ENCODE results near the gene MUC6. TPM values are rescaled to one million over a fixed set of nuclear protein-coding genes. Genes with fewer than 3 reads are reported as not detected.

MUC6 gene
- total RNA-seq, 1 experiment from 2014 or later = not detected

GRCh38 chr11:1049431-1049891 is 12.9 kb upstream of the MUC6 start:
- no peak overlapping the region for H3K23ac ChIP-seq (ENCODE audit: insufficient read length, low read depth, low read length)
- Mint-ChIP-seq H3K9me3 (no peaks in the 10 kb centered on the region; a peak in 1 of 5 replicates), H3K36me3 (ENCODE audit: insufficient read depth in 1 of 3, low read depth in 3 of 3) (no peaks in the 10 kb centered on the region; a peak in 1 of 7 replicates), H3K4me3 (no peak overlapping the region), H3K4me1 (peaks cover 0 to 3% of the 10 kb centered on the region in 2 experiments; a peak in 2 of 4 replicates), H3K27ac (no peak overlapping the region), H3K27me3 (ENCODE audit: low read depth) (peaks cover 15% of the 10 kb centered on the region)
- no peaks in the 10 kb centered on the region for H3K23me2 ChIP-seq (ENCODE audit: insufficient read length, low read depth, low read length, poor library complexity, severe bottlenecking)
- H3T11ph ChIP-seq (ENCODE audit: low read length) = no peak overlapping the region
- no peak overlapping the region for H3K56ac ChIP-seq (ENCODE audit: insufficient read length, low read depth, low read length)
- no peak overlapping the region for H4K91ac ChIP-seq (ENCODE audit: insufficient read length, low read depth, low read length)
- H3K9ac ChIP-seq (ENCODE audit: extremely low read depth, insufficient read length, low read length) = no peak overlapping the region
- no peaks in the 10 kb centered on the region for H3K79me1 ChIP-seq (ENCODE audit: insufficient read depth, low read depth, low read length, poor library complexity, severe bottlenecking)
- no peak overlapping the region for H3K14ac ChIP-seq (ENCODE audit: insufficient read depth, low read length)
- no peak overlapping the region for H3K18ac ChIP-seq (ENCODE audit: insufficient read length, low read depth, low read length)
- H3K4me2 ChIP-seq (ENCODE audit: insufficient read depth, insufficient read length, low read length) = no peak overlapping the region
- H3K27me3 ChIP-seq (ENCODE audit: insufficient read depth, low read length) = no peaks in the 10 kb centered on the region
- DNase-seq = no peak
- no peak overlapping the region for H2AFZ ChIP-seq (ENCODE audit: low read length)
- no peak overlapping the region for H2BK20ac ChIP-seq (ENCODE audit: low read depth, low read length, poor library complexity, severe bottlenecking)
- no peak overlapping the region for H2BK15ac ChIP-seq (ENCODE audit: low read depth, low read length)
- H2BK120ac ChIP-seq (ENCODE audit: low read depth, low read length, poor library complexity, severe bottlenecking) = no peak overlapping the region
- no peak overlapping the region for H4K5ac ChIP-seq (ENCODE audit: insufficient read length, low read depth, low read length)
- H3K4ac ChIP-seq (ENCODE audit: low read depth, low read length) = no peak overlapping the region
- WGBS (ENCODE audit: extremely low coverage, insufficient read length, low lambda C conversion rate) = no CpG with 5 or more reads among the region's 13 CpGs
- H3K27ac ChIP-seq (ENCODE audit: insufficient read length, low read depth, low read length) = no peak overlapping the region
- H3K9me3 ChIP-seq (ENCODE audit: control insufficient read depth, low read depth, low read length) = no peaks in the 10 kb centered on the region
- no peak overlapping the region for H4K8ac ChIP-seq (replicated peaks; ENCODE audit: insufficient read length, low read depth, low read length)
- no peaks in the 10 kb centered on the region for H4K20me1 ChIP-seq (ENCODE audit: control insufficient read depth, insufficient read depth, insufficient read length)
- H3K4me1 ChIP-seq (ENCODE audit: insufficient read depth, low read length) = no peaks in the 10 kb centered on the region
- TF ChIP-seq, protein P1, sequence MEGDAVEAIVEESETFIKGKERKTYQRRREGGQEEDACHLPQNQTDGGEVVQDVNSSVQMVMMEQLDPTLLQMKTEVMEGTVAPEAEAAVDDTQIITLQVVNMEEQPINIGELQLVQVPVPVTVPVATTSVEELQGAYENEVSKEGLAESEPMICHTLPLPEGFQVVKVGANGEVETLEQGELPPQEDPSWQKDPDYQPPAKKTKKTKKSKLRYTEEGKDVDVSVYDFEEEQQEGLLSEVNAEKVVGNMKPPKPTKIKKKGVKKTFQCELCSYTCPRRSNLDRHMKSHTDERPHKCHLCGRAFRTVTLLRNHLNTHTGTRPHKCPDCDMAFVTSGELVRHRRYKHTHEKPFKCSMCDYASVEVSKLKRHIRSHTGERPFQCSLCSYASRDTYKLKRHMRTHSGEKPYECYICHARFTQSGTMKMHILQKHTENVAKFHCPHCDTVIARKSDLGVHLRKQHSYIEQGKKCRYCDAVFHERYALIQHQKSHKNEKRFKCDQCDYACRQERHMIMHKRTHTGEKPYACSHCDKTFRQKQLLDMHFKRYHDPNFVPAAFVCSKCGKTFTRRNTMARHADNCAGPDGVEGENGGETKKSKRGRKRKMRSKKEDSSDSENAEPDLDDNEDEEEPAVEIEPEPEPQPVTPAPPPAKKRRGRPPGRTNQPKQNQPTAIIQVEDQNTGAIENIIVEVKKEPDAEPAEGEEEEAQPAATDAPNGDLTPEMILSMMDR (conservative IDR thresholded peaks at IDR 0.05) = no peak
- H2AK5ac ChIP-seq (ENCODE audit: insufficient read length, low read length) = no peak overlapping the region
- no peak overlapping the region for H2BK12ac ChIP-seq (ENCODE audit: insufficient read length, low read depth, low read length)
- no peaks in the 10 kb centered on the region for H3K79me2 ChIP-seq (ENCODE audit: insufficient read depth, low read length)
- no peak overlapping the region for H2BK5ac ChIP-seq (ENCODE audit: insufficient read length, low read length)

All from H9 (cell line).